Large intestine (tissue), 3 donors: ENCODE data around the gene RAB11A. TPM values are rescaled to one million over a fixed set of nuclear protein-coding genes. Genes with fewer than 3 reads are reported as not detected.
"Not testable (repeated sequence)": the region's sequence is repeated elsewhere in the genome, so short reads cannot be mapped to it uniquely, and the experiment has no call there.

ENCODE experiments used
- DNase-seq, 2 donors: peaks; one replicate each; pipeline versions ENCODE4 v3.0.0 to v3.0.0-alpha.2; 2013
- H3K27ac ChIP-seq: one replicate; pipeline ENCODE4 v1.5.1; 2013; ENCODE audit warnings: low read length
- H3K27me3 ChIP-seq: 2 replicates; pipeline ENCODE4 v1.6.1; 2013; ENCODE audit warnings: low read length; ENCODE audit not compliant: control insufficient read depth, insufficient read depth
- H3K36me3 ChIP-seq: 2 replicates; pipeline ENCODE4 v1.6.1; 2013; ENCODE audit warnings: low read length; ENCODE audit not compliant: control insufficient read depth, insufficient read depth
- H3K4me1 ChIP-seq: one replicate; pipeline ENCODE4 v1.6.1; 2013; ENCODE audit warnings: low read length; ENCODE audit not compliant: control insufficient read depth, insufficient read depth
- H3K4me3 ChIP-seq: one replicate; pipeline ENCODE4 v1.5.1; 2013; ENCODE audit warnings: low read length
- H3K9me3 ChIP-seq: one replicate; pipeline ENCODE4 v1.6.1; 2013; ENCODE audit warnings: mild to moderate bottlenecking, low read depth, low read length, moderate library complexity; ENCODE audit not compliant: control insufficient read depth
- WGBS: methylation state at CpG from one replicate; pipeline ENCODE4 v1.1.5; 2013; ENCODE audit warnings: low lambda C conversion rate; ENCODE audit not compliant: insufficient coverage; 5-methylcytosine and 5-hydroxymethylcytosine counted together
- polyA plus RNA-seq: library from polyadenylated mRNA; unstranded; fragments of 120-200 nt; gene quantifications from one replicate; pipeline ENCODE4 v1.2.1, GENCODE V29; 2013

RAB11A gene
- polyA plus RNA-seq, 1 donor: 256 TPM

DNA sequence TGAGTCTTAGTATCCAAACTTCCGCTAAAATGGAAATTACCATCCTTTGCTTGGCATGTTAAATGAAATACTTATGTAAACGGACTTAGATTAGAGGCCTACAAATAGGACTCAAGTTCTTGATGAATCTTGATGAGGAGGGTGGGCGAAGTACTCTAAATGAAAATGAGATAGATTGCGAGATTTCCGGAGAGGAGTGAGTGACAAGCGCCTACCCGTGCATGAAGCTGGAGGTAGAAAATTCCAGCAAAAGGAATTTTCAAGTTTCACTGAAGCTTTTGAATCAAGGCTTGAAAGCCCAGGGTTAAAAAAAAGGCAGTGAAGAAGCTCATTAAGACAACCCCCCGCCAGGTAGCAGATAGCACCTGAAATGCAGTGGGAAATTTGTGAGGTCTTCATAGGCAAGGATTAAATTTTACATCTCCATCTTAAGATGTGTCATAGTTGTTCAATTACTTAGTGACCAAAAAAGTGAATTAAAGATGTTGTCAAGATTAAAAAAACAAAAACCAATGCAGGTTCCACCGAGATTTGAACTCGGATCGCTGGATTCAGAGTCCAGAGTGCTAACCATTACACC lies 655 bp upstream of the RAB11A start:
- WGBS: 90% methylated on average over 3 of the region's 11 CpGs
- Histone ChIP-seq H3K4me3 (peak overlapping the region; percentile 97), H3K27ac (peak overlapping the region; percentile 99), H3K4me1 (peaks cover 14% of the 10 kb centered on the region), H3K27me3 (no peaks in the 10 kb centered on the region), H3K9me3 (no peaks in the 10 kb centered on the region), H3K36me3 (no peaks in the 10 kb centered on the region)
- DNase-seq: no peak

DNA sequence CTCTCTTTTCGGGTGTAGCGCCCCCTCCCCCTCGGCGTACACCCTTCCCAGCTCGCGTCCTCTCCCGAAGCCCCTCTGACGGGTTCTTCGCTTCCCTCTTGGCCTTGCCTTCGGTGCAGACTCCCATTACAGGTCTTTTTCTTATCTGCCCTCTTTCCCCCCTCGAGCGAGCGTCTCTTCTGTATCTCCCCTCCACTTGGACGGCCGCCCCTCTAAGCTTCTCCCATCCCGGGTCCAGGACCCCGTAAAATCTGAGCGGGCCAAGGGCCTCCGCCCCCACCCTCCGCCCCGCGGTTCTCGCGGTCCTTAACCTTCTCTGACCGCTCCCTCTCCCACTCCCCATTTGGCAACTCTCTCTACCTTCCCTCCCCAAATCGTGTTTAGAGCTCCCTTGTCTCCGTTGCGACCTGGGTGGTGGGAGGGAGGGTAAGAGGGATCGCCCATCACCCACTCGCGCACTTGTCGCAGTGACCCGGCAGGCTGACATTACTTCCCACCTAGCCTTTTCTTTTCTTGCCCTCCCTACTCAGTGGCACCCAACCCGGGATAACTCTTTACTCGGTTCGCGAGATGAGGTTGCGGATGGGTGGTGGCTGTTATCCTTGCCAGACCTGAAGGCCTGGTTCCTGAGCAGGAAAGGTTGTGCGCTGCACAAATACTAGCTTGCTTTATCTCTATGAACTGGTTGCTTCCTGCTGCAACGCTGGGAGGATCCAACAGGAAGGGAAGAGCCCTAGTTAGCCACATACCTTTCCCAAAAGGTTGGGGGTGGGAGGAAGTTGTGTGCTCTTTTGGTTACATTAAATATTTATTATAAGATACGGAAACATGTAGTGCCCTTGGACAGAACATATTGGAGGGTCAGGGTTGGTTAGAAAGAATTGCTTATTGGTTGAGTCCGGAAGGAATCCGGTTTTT lies 922 bp downstream of the RAB11A start:
- Histone ChIP-seq H3K9me3 (no peaks in the 10 kb centered on the region), H3K4me3 (peak overlapping the region; percentile 97), H3K27me3 (no peaks in the 10 kb centered on the region), H3K27ac (peak overlapping the region; percentile 99), H3K36me3 (peaks cover 8% of the 10 kb centered on the region), H3K4me1 (peaks cover 14% of the 10 kb centered on the region)
- 7% methylated on average over 3 of the region's 43 CpGs for WGBS
- peak; percentile 49 to 83 for DNase-seq

GRCh38 chr15:65870889-65871533 lies 1.7 kb downstream of the RAB11A start:
- WGBS: no CpG with 5 or more reads among the region's 2 CpGs
- Histone ChIP-seq H3K4me1 (peaks cover 17% of the 10 kb centered on the region), H3K4me3 (peak overlapping the region; percentile 97), H3K9me3 (no peaks in the 10 kb centered on the region), H3K27ac (peak overlapping the region; percentile 99), H3K27me3 (no peaks in the 10 kb centered on the region), H3K36me3 (peaks cover 11% of the 10 kb centered on the region)
- DNase-seq: peak; percentile 58 to 83

- Histone ChIP-seq H3K4me1 (peaks cover 17% of the 10 kb centered on the region), H3K27ac (peak overlapping the region; percentile 99), H3K36me3 (peaks cover 16% of the 10 kb centered on the region), H3K4me3 (peak overlapping the region; percentile 97)
- no CpG with 5 or more reads among the region's 9 CpGs for WGBS
- not testable (repeated sequence) for DNase-seq, H3K9me3 ChIP-seq, H3K27me3 ChIP-seq
Observed at GRCh38 chr15:65871886-65872285, 2.6 kb downstream of the RAB11A start.

DNA sequence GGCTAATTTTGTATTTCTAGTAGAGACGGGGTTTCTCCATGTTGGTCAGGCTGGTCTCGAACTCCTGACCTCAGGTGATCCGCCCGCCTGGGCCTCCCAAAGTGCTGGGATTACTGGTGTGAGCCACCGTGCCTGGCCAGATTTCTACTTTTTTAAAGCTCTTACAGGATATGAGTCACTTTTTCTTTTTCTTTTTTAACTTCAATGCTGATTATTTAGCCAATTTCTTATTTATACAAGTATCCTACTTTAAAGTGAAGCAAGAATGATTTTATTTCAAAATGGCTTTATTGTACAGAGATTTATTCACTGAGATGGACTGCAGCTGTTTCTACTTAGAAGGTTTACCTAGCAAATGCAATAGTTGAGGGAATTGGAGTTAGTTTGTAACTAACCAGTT lies 3.3 kb downstream of the RAB11A start:
- not testable (repeated sequence) for H3K9me3 ChIP-seq, DNase-seq, H3K4me3 ChIP-seq, H3K27me3 ChIP-seq
- peaks cover 17% of the 10 kb centered on the region for H3K4me1 ChIP-seq
- H3K27ac ChIP-seq: peak overlapping the region; percentile 75
- peaks cover 21% of the 10 kb centered on the region for H3K36me3 ChIP-seq
- 80% methylated on average over 1 of the region's 5 CpGs for WGBS

DNA sequence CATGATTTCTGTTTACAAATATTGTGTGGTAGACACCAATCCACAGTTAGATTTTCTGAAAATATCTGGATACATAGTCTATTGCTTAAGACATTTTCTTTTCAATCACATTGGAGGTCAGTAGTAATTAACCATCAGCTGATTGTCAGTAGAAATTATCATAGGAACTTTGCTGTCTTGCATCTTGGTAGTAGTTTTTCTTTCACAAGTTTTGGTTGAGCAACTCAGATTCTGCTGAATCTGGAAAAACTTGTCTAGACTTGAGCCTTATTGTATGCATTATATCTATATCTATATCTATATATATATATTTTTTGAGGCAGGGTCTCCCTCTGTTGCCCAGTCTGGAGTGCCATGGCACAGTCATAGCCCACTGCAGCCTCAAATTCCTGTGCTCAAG lies 4.0 kb downstream of the RAB11A start:
- H3K4me3 ChIP-seq: no peak overlapping the region
- H3K27me3 ChIP-seq: no peaks in the 10 kb centered on the region
- peak; percentile 45 to 61 for DNase-seq
- H3K27ac ChIP-seq: peak overlapping the region; percentile 75
- no peaks in the 10 kb centered on the region for H3K9me3 ChIP-seq
- H3K36me3 ChIP-seq: peaks cover 28% of the 10 kb centered on the region
- peaks cover 17% of the 10 kb centered on the region for H3K4me1 ChIP-seq

DNA sequence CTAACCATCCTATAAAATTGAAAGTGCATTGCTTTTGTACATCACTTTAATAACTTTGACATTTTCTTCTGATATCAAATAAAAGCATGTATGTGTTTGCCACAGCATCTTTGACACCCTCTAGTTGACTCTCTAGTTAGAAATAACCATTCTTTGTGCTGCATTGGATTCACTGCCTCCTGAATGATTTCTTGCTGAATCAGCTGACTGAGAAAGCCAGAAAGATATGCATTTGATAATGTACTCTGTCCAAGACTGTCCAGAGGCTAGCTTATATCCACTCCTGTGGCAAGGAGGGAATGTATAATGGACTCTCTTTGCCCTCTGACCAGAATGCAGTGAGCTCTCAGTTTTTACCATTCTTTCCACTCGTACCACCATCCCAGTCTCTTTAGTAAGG lies 6.2 kb downstream of the RAB11A start:
- Histone ChIP-seq H3K36me3 (peaks cover 44% of the 10 kb centered on the region), H3K9me3 (no peaks in the 10 kb centered on the region)

GRCh38 chr15:65877749-65878148 lies 8.5 kb downstream of the RAB11A start:
- no CpG with 5 or more reads among the region's 3 CpGs for WGBS
- peak in 1 of 2 donors; percentile 23 for DNase-seq
- Histone ChIP-seq H3K4me1 (peaks cover 6% of the 10 kb centered on the region), H3K9me3 (no peaks in the 10 kb centered on the region), H3K27me3 (no peaks in the 10 kb centered on the region), H3K36me3 (peaks cover 63% of the 10 kb centered on the region), H3K27ac (peak overlapping the region; percentile 0), H3K4me3 (no peak overlapping the region)

More for the DNA sequence above, 6.2 kb downstream of the RAB11A start:
- no peak overlapping the region for H3K27ac ChIP-seq
- no CpG with 5 or more reads among the region's 1 CpG for WGBS
- no peak for DNase-seq
- H3K27me3 ChIP-seq: no peaks in the 10 kb centered on the region
- peaks cover 17% of the 10 kb centered on the region for H3K4me1 ChIP-seq
- no peak overlapping the region for H3K4me3 ChIP-seq

DNA sequence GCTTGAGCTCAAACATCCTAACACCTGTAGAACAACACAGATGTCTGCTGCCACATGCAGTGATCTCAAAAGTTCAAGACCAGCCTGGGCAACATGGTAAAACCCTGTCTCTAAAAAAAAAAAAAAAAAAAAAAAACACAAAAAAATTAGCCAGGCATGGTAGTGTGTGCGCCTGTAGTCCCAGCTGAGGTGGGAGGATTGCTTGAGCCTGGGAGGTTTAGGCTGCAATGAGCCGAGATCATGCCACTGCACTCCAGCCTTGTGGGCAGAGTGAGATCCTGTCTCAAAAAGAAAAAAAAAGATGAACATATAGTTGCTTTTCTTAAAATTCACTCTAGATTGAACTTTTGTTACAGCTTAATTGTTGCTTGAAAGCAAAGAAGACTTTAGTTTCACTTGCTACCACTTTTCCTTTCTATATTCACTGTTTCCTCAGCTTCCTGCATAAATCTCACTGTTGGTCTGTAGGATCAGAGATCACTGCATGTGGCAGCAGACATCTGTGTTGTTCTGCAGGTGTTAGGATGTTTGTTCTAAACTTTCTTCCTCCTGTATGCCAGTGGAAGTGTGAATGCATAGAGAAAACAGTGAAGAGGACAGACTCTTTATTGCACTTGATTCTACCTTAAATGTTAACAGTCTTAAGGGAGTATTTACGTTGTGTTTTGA lies 12.6 kb downstream of the RAB11A start:
- H3K9me3 ChIP-seq: no peaks in the 10 kb centered on the region
- H3K4me1 ChIP-seq: no peaks in the 10 kb centered on the region
- H3K36me3 ChIP-seq: peaks cover 66% of the 10 kb centered on the region
- no peak overlapping the region for H3K27ac ChIP-seq
- no peak for DNase-seq
- H3K27me3 ChIP-seq: no peaks in the 10 kb centered on the region
- no peak overlapping the region for H3K4me3 ChIP-seq
- 100% methylated on average over 1 of the region's 3 CpGs for WGBS

DNA sequence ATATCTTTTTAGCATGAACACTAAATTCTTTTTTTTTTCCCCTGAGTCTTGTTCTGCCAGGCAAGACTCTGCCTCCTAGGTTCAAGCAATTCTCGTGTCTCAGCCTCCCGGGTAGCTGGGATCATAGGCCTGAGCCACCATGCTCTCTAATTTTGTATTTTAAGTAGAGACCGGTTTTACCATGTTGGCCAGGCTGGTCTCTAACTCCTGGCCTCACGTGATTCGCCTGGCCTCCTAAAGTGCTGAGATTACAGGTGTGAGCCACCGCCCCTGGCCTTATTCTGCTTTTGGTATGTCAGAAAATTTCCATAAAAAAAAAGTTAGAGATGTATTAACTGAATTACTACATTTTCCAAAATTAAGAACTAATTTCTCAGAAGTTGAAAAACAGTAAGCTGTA lies 14.3 kb downstream of the RAB11A start:
- Histone ChIP-seq H3K36me3 (peaks cover 63% of the 10 kb centered on the region), H3K4me3 (no peak overlapping the region), H3K27ac (no peak overlapping the region), H3K4me1 (no peaks in the 10 kb centered on the region), H3K9me3 (no peaks in the 10 kb centered on the region), H3K27me3 (no peaks in the 10 kb centered on the region)
- DNase-seq: no peak
- WGBS: no CpG with 5 or more reads among the region's 6 CpGs
